Ramos (cell line): Measurements from ENCODE around the gene IGDCC3.

ENCODE experiments used
- in situ Hi-C: fragments of 300-500 bp; cut with MboI; formaldehyde crosslinking; loops from one replicate; pipeline ENCODE4 v1.14.3; 2022; ENCODE audit warnings: low sequenced_read_pairs; ENCODE audit not compliant: unreplicated experiment

IGDCC3 gene

GRCh38 chr15:65332391-65333147, 45.2 kb downstream of the IGDCC3 start:
- in situ Hi-C loops, result no loop called here

- in situ Hi-C loops, result no loop called here
These were observed 46.0 kb downstream of the IGDCC3 start for GRCh38 chr15:65331811-65332210.

GRCh38 chr15:65330934-65331645, 46.7 kb downstream of the IGDCC3 start:
- in situ Hi-C loops, result no loop called here

GRCh38 chr15:65329984-65330735, 47.6 kb downstream of the IGDCC3 start:
- in situ Hi-C loops, result no loop called here

GRCh38 chr15:65329288-65329983, 48.4 kb downstream of the IGDCC3 start:
- in situ Hi-C loops, result no loop called here

- in situ Hi-C loops, result no loop called here
These were observed 49.1 kb downstream of the IGDCC3 start for GRCh38 chr15:65328506-65329287.

- in situ Hi-C loops, result no loop called here
These were observed 50.0 kb downstream of the IGDCC3 start for GRCh38 chr15:65327651-65328393.

GRCh38 chr15:65326818-65327217, 51.0 kb downstream of the IGDCC3 start:
- in situ Hi-C loops, result no loop called here

GRCh38 chr15:65326117-65326526, 51.7 kb downstream of the IGDCC3 start:
- in situ Hi-C loops, result no loop called here

GRCh38 chr15:65323071-65323511, 54.7 kb downstream of the IGDCC3 start:
- in situ Hi-C loops, result loop anchor here (5.0 kb wide), 1 partner anchor 59 kb away; no protein-coding TSS in a partner anchor

- in situ Hi-C loops, result no loop called here
These were observed 58.9 kb downstream of the IGDCC3 start for GRCh38 chr15:65318870-65319356.

- in situ Hi-C loops, result no loop called here
These were observed 65.3 kb downstream of the IGDCC3 start for GRCh38 chr15:65312400-65312916.

GRCh38 chr15:65311760-65312159, 66.0 kb downstream of the IGDCC3 start:
- in situ Hi-C loops, result no loop called here

GRCh38 chr15:65310431-65311137, 67.2 kb downstream of the IGDCC3 start:
- in situ Hi-C loops, result no loop called here

- in situ Hi-C loops, result no loop called here
These were observed 67.9 kb downstream of the IGDCC3 start for GRCh38 chr15:65309882-65310418.

GRCh38 chr15:65307978-65308377, 69.8 kb downstream of the IGDCC3 start:
- in situ Hi-C loops, result no loop called here

- in situ Hi-C loops, result no loop called here
These were observed 71.3 kb downstream of the IGDCC3 start for GRCh38 chr15:65306551-65306950.

- in situ Hi-C loops, result no loop called here
These were observed 72.0 kb downstream of the IGDCC3 start for GRCh38 chr15:65305776-65306175.
